SK-N-SH (cell line): ENCODE results near the gene NXPH4. TPM values are rescaled to one million over a fixed set of nuclear protein-coding genes. Genes with fewer than 3 reads are reported as not detected.
A peak's percentile ranks its signal among the peaks of the same experiment; 100 is the strongest.

Source experiments
- CTCF ChIA-PET: fragments of 300-600, 350-600 bp; formaldehyde crosslinking; extraction: SDS; loops from one replicate; lab custom pipeline; 2021; lab: Yijun Ruan, JAX
- POLR2A ChIA-PET: fragments of 350-600 bp; sonication (Branson Sonifier 250); formaldehyde crosslinking; extraction: SDS; loops from one replicate; lab custom pipeline; 2020; ENCODE audit warnings: antibody characterized with exemption, inconsistent platforms; lab: Yijun Ruan, JAX
- DNase-seq: peaks from one replicate; pipeline ENCODE4 v3.0.0; 2012
- H2AFZ ChIP-seq: fragments of 200-600 bp; sonication (generic); 2 replicates; pipeline ENCODE4 v1.8.1; 2016; ENCODE audit warnings: antibody characterized with exemption, mild to moderate bottlenecking, low read depth
- H3F3A ChIP-seq: fragments of 200-600 bp; sonication (generic); replicated peaks from 2 replicates; pipeline ENCODE3; 2016; ENCODE audit warnings: antibody characterized with exemption, mild to moderate bottlenecking; ENCODE audit not compliant: insufficient read depth
- H3K27ac ChIP-seq, 2 experiments: fragments of 200-500 bp in 1 of 2; fragments of 200-600 bp in 1 of 2; sonication (Bioruptor generic) in 1 of 2; sonication (generic), shearing (Covaris generic) in 1 of 2; 2 replicates each; pipeline versions ENCODE4 v1.5.1 to v1.6.1; 2014 to 2016; ENCODE audit warnings: low read depth in 2 of 2, inconsistent platforms in 1 of 2, low read length in 1 of 2, mild to moderate bottlenecking in 1 of 2, mixed read lengths in 1 of 2
- H3K27me3 ChIP-seq: fragments of 200-600 bp; sonication (generic), shearing (Covaris generic); 2 replicates; pipeline ENCODE4 v1.6.1; 2016; ENCODE audit warnings: mixed run types; ENCODE audit not compliant: insufficient read depth
- H3K36me3 ChIP-seq, 2 experiments: fragments of 200-500 bp in 1 of 2; fragments of 200-600 bp in 1 of 2; sonication (Bioruptor generic) in 1 of 2; sonication (generic) in 1 of 2; replicated peaks in 1 of 2; 2 replicates each; pipeline versions ENCODE3 to v1.5.1; 2014 to 2016; ENCODE audit warnings: low read length in 1 of 2, mild to moderate bottlenecking in 1 of 2; ENCODE audit not compliant: insufficient read depth in 2 of 2, control insufficient read depth in 1 of 2
- H3K4me1 ChIP-seq, 2 experiments: fragments of 200-500 bp in 1 of 2; fragments of 200-600 bp in 1 of 2; sonication (Bioruptor generic) in 1 of 2; sonication (generic), shearing (Covaris generic) in 1 of 2; 2 replicates each; pipeline versions ENCODE4 v1.5.1 to v1.6.1; 2014 to 2016; ENCODE audit warnings: low read depth in 1 of 2, low read length in 1 of 2, mixed run types in 1 of 2; ENCODE audit not compliant: insufficient read depth in 2 of 2, control insufficient read depth in 1 of 2
- H3K4me2 ChIP-seq: fragments of 200-600 bp; sonication (generic), shearing (Covaris generic); 2 replicates; pipeline ENCODE4 v1.6.1; 2017; ENCODE audit warnings: mixed run types
- H3K4me3 ChIP-seq, 2 experiments: fragments of 200-500 bp in 1 of 2; fragments of 200-600 bp in 1 of 2; sonication (Bioruptor generic) in 1 of 2; sonication (generic), shearing (Covaris generic) in 1 of 2; 2 replicates each; pipeline versions ENCODE4 v1.5.1 to v1.8.1; 2014 to 2016; ENCODE audit warnings: low read depth in 2 of 2, inconsistent platforms in 1 of 2, low read length in 1 of 2, mild to moderate bottlenecking in 1 of 2, mixed read lengths in 1 of 2, moderate library complexity in 1 of 2
- H3K79me2 ChIP-seq: fragments of 200-600 bp; sonication (generic); 2 replicates; pipeline ENCODE4 v1.8.1; 2017; ENCODE audit warnings: mild to moderate bottlenecking; ENCODE audit not compliant: insufficient read depth
- H3K9ac ChIP-seq: fragments of 200-600 bp; sonication (generic); 2 replicates; pipeline ENCODE4 v1.6.1; 2017; ENCODE audit warnings: mixed run types
- H3K9me2 ChIP-seq: fragments of 200-600 bp; sonication (generic); 2 replicates; pipeline ENCODE4 v1.6.1; 2017; ENCODE audit warnings: mixed run types
- H3K9me3 ChIP-seq: fragments of 200-600 bp; sonication (generic); 2 replicates; pipeline ENCODE4 v1.6.1; 2017; ENCODE audit warnings: mixed run types, mild to moderate bottlenecking, moderate library complexity
- H4K20me1 ChIP-seq: fragments of 200-600 bp; sonication (generic); 2 replicates; pipeline ENCODE4 v1.6.1; 2017; ENCODE audit warnings: mild to moderate bottlenecking, mixed run types; ENCODE audit not compliant: insufficient read depth
- CHD2 ChIP-seq: fragments of 150-350 bp; IDR thresholded peaks from 2 replicates; pipeline ENCODE4 v1.6.1; 2018; ENCODE audit warnings: low read length; ENCODE audit not compliant: partially characterized antibody
- CTCF ChIP-seq: fragments of 200-600 bp; sonication (generic); IDR thresholded peaks from 2 replicates; pipeline ENCODE4 v1.6.1; 2017; ENCODE audit warnings: antibody characterized with exemption, mild to moderate bottlenecking, moderate library complexity
- EP300 ChIP-seq, 2 experiments: IDR thresholded peaks; 2 replicates each; pipeline versions ENCODE4 v1.4.0 to v1.6.1; 2012; ENCODE audit warnings: borderline replicate concordance in 1 of 2, low read depth in 1 of 2, low read length in 1 of 2
- FOSL2 ChIP-seq: IDR thresholded peaks from 2 replicates; pipeline ENCODE4 v1.4.0; 2012; ENCODE audit warnings: low read depth, mild to moderate bottlenecking, moderate library complexity, borderline replicate concordance
- FOXJ3 ChIP-seq: sonication (generic); formaldehyde crosslinking; IDR thresholded peaks from 2 replicates; pipeline ENCODE4 v1.5.1; 2020; ENCODE audit warnings: mild to moderate bottlenecking, missing genetic modification reagents
- FOXM1 ChIP-seq: IDR thresholded peaks from 2 replicates; pipeline ENCODE4 v1.4.0; 2012; ENCODE audit warnings: low read depth, mild to moderate bottlenecking
- GABPA ChIP-seq: IDR thresholded peaks from 2 replicates; pipeline ENCODE4 v1.4.0; 2012; ENCODE audit warnings: low read depth, mild to moderate bottlenecking
- GATA2 ChIP-seq: sonication (generic); formaldehyde crosslinking; IDR thresholded peaks from 2 replicates; pipeline ENCODE4 v1.5.0; 2020; ENCODE audit warnings: mild to moderate bottlenecking, missing genetic modification reagents
- MEF2A ChIP-seq: IDR thresholded peaks from 2 replicates; pipeline ENCODE4 v1.4.0; 2012; ENCODE audit warnings: low read depth, borderline replicate concordance
- NRF1 ChIP-seq: IDR thresholded peaks from 2 replicates; pipeline ENCODE4 v1.6.1; 2012; ENCODE audit warnings: low read depth, mild to moderate bottlenecking, low read length
- PBX3 ChIP-seq: IDR thresholded peaks from 2 replicates; pipeline ENCODE4; 2012
- REST ChIP-seq: IDR thresholded peaks from 2 replicates; pipeline ENCODE4 v1.6.1; 2012; ENCODE audit warnings: mild to moderate bottlenecking, low read depth, low read length, moderate library complexity
- RFX5 ChIP-seq: IDR thresholded peaks from 2 replicates; pipeline ENCODE4 v1.6.1; 2012; ENCODE audit warnings: mild to moderate bottlenecking, improper control_type of control experiment, low read length
- RXRA ChIP-seq: IDR thresholded peaks from 2 replicates; pipeline ENCODE4 v1.4.0; 2012; ENCODE audit warnings: low read depth, mild to moderate bottlenecking, borderline replicate concordance
- TAF1 ChIP-seq: IDR thresholded peaks from 2 replicates; pipeline ENCODE4 v1.6.1; 2012; ENCODE audit warnings: low read depth, mild to moderate bottlenecking, low read length, moderate library complexity, borderline replicate concordance
- WGBS: methylation state at CpG from one replicate; pipeline ENCODE4 v1.1.6; 2017; ENCODE audit warnings: low lambda C conversion rate; 5-methylcytosine and 5-hydroxymethylcytosine counted together
- polyA plus RNA-seq, 3 experiments: library from polyadenylated mRNA; depleted of rRNA; stranded (reverse); fragments of >200 nt; gene quantifications; 2 replicates each; pipeline ENCODE4 v1.2.3, GENCODE V29; 2012

The NXPH4 gene
- polyA plus RNA-seq, 1 of the 3 experiments (the other 2 are of a cell fraction) = 0.31 TPM

- TF ChIP-seq EP300 (IDR thresholded peaks at IDR 0.05; ENCODE audit: borderline replicate concordance in 1 of 2, low read depth in 1 of 2, low read length in 1 of 2) = no peak
- no peak for TF ChIP-seq CHD2
- TF ChIP-seq TAF1 = no peak
- no peak for TF ChIP-seq PBX3
- TF ChIP-seq GABPA = no peak
- TF ChIP-seq FOXJ3 (CRISPR knock-in tag) = no peak
- TF ChIP-seq RFX5 = no peak
- TF ChIP-seq REST = 0 out of 2 replicates have a peak, but pooled peaks have one; percentile 13
- no peak for TF ChIP-seq FOSL2
These were observed 33.5 kb upstream of the NXPH4 start (continued) for GRCh38 chr12:57182918-57183575.

GRCh38 chr12:57183939-57184725 lies 32.5 kb upstream of the NXPH4 start:
- CTCF ChIA-PET = interaction anchor here (0.9 to 31.5 kb wide), 12 partner anchors 10 to 121 kb away, joined by 3 to 616 read pairs (median 12); partner anchors contain the start of genes LRP1, LRP1-AS, NEMP1 and STAT6
- WGBS = 86% methylated on average over 9 of the region's 22 CpGs
- no peaks in the 10 kb centered on the region for H3K9me2 ChIP-seq
- POLR2A ChIA-PET = no interaction called here
- no peaks in the 10 kb centered on the region for H4K20me1 ChIP-seq
- H3K27me3 ChIP-seq = no peaks in the 10 kb centered on the region
- H2AFZ ChIP-seq = no peak overlapping the region
- H3K36me3 ChIP-seq = peaks cover 26 to 78% of the 10 kb centered on the region in 2 experiments
- H3F3A ChIP-seq = peaks cover 10% of the 10 kb centered on the region
- H3K9me3 ChIP-seq = no peaks in the 10 kb centered on the region
- no peaks in the 10 kb centered on the region for H3K4me1 ChIP-seq
- TF ChIP-seq RXRA = no peak
- TF ChIP-seq FOXM1 = no peak
- no peak for TF ChIP-seq MEF2A
- TF ChIP-seq CTCF = no peak
- TF ChIP-seq GATA2 (CRISPR knock-in tag) = no peak
- no peak for TF ChIP-seq NRF1
- TF ChIP-seq, all 33 proteins: peak for 0
- Histone ChIP-seq H3K27ac (no peak overlapping the region), H3K79me2 (no peaks in the 10 kb centered on the region), H3K9ac (no peak overlapping the region), H3K4me2 (no peak overlapping the region), H3K4me3 (no peak overlapping the region)
- DNase-seq = no peak
